Measurements from ENCODE around the gene RABL6.

DNA sequence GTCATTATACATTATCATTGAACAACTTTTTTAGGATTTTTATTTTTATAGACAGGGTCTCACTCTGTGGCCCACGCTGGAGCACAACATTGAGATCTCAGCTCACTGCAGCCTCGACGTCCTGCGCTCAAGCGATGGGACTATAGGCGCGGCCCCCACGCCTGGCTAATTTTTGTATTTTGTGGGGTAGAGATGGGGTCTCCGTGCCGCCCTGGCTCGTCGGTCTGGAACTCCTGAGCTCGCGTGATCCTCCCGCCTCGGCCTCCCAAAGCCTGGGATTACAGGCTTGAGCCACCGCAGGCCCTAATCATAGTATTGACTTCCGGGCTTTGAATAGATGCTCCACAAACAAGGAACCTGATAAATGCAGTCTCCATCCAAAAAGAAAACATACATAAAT, 59.7 kb downstream of the RABL6 start:
- TF ChIP-seq, protein P1, sequence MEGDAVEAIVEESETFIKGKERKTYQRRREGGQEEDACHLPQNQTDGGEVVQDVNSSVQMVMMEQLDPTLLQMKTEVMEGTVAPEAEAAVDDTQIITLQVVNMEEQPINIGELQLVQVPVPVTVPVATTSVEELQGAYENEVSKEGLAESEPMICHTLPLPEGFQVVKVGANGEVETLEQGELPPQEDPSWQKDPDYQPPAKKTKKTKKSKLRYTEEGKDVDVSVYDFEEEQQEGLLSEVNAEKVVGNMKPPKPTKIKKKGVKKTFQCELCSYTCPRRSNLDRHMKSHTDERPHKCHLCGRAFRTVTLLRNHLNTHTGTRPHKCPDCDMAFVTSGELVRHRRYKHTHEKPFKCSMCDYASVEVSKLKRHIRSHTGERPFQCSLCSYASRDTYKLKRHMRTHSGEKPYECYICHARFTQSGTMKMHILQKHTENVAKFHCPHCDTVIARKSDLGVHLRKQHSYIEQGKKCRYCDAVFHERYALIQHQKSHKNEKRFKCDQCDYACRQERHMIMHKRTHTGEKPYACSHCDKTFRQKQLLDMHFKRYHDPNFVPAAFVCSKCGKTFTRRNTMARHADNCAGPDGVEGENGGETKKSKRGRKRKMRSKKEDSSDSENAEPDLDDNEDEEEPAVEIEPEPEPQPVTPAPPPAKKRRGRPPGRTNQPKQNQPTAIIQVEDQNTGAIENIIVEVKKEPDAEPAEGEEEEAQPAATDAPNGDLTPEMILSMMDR (conservative IDR thresholded peaks at IDR 0.05; ENCODE audit: low read length): no peak
- TF ChIP-seq EZH2phosphoT487 (IDR thresholded peaks at IDR 0.05; ENCODE audit: borderline replicate concordance, low read depth, low read length): no peak
